GM12865 (cell line): Measurements from ENCODE around the gene SPINK4.
A peak's percentile ranks its signal among the peaks of the same experiment; 100 is the strongest.

Experiments
- DNase-seq: peaks from one replicate; pipeline ENCODE4 v3.0.0; 2010; ENCODE audit warnings: low read depth
- H3K4me3 ChIP-seq: 2 replicates; pipeline ENCODE4 v1.5.1; 2011; ENCODE audit warnings: mild to moderate bottlenecking, low read depth, low read length, control low read depth
- TF ChIP-seq, protein P1 (sequence below): IDR thresholded peaks from 2 replicates; pipeline ENCODE4 v1.5.1; 2011; ENCODE audit warnings: low read length, control low read depth, low read depth, inconsistent platforms; ENCODE audit not compliant: insufficient read depth; ENCODE audit errors: missing control alignments

The SPINK4 gene

DNA sequence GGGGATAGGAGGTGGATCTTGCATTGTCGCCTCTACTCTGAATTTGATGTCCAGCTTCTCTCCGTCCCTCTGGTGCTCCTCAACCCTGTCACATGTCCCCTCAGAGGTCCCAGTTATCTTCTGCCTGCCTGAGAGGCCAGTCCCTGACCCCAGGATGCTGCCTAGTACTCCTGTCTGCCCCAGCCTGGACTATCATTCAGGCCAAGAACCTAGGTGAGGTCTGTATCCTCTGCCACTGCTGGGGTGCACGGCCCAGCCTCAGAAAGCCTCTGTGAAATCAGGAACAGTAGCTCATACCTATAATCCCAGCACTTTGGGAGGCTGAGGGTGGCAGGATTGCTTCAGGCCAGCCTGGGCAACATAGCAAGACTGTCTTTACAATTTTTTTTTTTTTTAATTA, 8.6 kb downstream of the SPINK4 start:
- TF ChIP-seq, protein P1, sequence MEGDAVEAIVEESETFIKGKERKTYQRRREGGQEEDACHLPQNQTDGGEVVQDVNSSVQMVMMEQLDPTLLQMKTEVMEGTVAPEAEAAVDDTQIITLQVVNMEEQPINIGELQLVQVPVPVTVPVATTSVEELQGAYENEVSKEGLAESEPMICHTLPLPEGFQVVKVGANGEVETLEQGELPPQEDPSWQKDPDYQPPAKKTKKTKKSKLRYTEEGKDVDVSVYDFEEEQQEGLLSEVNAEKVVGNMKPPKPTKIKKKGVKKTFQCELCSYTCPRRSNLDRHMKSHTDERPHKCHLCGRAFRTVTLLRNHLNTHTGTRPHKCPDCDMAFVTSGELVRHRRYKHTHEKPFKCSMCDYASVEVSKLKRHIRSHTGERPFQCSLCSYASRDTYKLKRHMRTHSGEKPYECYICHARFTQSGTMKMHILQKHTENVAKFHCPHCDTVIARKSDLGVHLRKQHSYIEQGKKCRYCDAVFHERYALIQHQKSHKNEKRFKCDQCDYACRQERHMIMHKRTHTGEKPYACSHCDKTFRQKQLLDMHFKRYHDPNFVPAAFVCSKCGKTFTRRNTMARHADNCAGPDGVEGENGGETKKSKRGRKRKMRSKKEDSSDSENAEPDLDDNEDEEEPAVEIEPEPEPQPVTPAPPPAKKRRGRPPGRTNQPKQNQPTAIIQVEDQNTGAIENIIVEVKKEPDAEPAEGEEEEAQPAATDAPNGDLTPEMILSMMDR, result no peak
- H3K4me3 ChIP-seq, result no peak overlapping the region
- no peak for DNase-seq

DNA sequence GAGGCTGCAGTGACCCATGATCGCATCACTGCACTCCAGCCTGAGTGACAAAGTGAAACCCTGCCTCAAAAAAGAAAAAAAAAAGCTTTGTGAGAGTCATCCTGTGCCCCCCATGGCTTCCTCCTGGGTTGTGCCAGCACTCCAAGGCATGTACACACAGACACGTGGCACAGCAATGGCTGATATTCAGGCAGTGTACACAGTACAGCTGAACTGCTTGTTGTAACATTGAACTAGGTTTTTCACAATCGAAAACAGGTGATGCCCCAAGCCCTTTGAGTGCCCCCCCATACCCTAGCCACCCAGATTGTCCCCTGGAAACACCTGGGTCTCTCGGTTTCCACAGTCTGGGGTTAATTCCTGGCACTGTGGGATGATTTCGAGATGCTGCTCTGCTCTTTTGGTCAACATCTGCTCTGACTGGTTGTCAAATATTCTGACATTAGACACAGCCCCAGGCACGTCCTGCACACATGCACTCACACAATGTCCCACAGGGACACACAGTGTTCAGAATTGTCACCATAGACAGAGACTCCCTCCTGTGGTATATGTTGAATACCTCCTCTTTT, 9.2 kb downstream of the SPINK4 start:
- TF ChIP-seq, protein P1, result no peak
- no peak overlapping the region for H3K4me3 ChIP-seq
- DNase-seq, result peak; percentile 58

DNA sequence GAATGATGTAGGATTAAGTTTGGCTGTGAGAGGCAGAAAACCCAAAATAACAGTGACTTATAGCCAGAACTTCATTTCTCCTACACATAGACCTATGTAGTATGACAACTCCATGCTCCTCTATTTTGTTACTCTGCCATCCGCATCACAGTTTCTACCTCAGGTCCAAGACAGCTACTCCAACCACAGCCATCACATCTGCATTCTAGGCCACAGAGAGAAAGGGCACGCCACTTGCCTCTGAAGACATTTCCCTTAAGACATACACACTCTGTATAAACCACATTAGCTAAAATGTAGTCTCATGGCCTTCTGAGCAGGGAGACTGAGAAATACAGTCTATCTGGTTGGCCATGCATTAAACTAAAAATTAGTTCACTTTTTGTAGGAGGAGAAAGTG, 10.0 kb downstream of the SPINK4 start:
- no peak for DNase-seq
- H3K4me3 ChIP-seq, result no peak overlapping the region
- TF ChIP-seq, protein P1, result no peak

DNA sequence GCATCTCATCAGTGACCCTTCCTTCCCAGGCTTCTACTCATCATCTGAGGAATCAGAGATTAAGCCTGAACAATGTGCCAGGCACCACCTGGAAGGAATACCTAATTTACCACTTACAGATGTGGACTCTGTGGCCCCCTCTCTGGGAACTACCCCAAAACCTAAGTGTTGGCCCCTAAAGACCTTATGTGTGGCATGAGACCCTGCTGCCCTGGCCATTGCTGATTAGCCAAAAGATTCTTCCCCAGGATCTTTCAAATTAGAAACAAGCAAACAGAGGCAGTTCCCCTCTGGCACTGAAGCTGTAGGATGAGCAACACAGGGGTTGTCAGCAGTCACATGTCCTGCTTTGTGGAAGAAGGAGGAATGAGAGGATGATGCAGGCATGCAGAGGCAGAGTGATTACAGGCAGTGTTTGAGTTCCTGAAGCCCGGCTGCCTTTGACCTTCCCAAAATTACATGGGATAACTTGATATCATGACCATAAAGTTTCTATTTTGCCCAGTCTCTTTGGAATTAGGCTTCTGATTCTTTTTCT, 10.6 kb downstream of the SPINK4 start:
- H3K4me3 ChIP-seq, result no peak overlapping the region
- no peak for DNase-seq
- TF ChIP-seq, protein P1, result no peak

DNA sequence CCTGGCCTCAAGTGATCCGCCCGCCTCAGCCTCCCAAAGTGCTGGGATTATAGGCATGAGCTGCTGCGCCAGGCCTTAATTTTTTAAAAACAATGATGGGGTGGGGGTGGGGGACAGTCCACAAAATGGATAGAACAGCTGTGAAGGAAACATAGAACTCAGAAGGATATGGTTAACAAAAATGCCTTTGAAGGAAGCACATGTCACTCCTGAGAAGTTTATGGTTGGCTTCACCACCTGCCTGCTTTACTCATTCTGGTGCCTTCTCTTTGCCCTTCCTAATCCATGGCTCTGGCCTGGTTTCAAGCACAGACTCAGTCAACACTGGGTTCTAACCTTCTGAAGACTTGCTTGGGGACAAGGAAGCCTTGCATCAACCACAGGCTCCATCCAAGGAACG, 14.2 kb downstream of the SPINK4 start:
- TF ChIP-seq, protein P1, result no peak
- H3K4me3 ChIP-seq, result no peak overlapping the region
- DNase-seq, result no peak

DNA sequence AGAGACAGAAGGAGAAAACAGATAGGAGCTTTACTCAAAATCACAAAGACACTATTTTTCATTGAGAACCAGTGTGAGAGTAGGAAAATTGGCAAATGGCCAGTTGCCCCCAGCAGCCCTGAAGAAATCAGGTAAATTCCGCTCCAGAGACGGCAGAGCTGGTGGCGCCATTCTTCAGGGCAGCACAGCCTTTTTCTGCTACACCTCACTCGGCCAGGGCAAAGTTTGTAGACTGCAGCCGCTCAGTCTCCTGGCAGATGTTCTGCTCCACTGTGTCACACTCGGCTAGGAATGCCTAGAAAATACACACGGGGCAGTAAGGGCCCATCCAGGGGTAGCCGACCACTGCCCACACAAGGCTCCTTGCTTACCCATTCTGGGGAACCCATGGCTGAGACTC, 15.0 kb downstream of the SPINK4 start:
- no peak for DNase-seq
- H3K4me3 ChIP-seq, result no peak overlapping the region
- TF ChIP-seq, protein P1, result no peak

DNA sequence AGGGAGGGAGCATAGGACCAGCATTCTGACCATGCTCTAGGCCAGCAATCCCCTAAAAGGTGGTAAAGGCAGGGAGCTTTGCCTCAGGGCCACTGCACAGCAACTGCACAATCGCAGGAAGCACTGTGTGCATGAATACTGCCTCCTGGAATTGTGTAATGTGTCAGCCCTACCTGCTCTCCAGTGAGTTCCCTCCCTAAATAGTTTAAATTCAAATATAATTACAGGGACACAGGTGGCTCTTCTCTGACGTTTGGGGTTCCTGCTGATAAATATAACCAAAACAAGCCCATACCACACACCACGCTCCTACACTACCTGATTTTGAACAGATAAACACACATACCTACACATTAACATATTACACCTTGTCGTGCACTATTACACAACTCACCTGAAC, 15.5 kb downstream of the SPINK4 start:
- no peak overlapping the region for H3K4me3 ChIP-seq
- TF ChIP-seq, protein P1, result no peak
- DNase-seq, result no peak
